Activated T-cell treated with anti-CD3 and anti-CD28 coated beads, Interleukin-2, amount 50 U/mL, for 4 hours (primary cell): ENCODE data around the gene HDDC3. TPM values are rescaled to one million over a fixed set of nuclear protein-coding genes. Genes with fewer than 3 reads are reported as not detected.

Experiments used
- ATAC-seq, 2 donors: fragments of 200-7000 bp; cut with Tn5 transposase; one replicate each; pipeline ENCODE4 v1.10.0; 2021
- DNase-seq: peaks from one replicate; pipeline ENCODE4 v3.0.0-alpha.2; 2020
- H3K27me3 Mint-ChIP-seq: one replicate; pipeline ENCODE4 v1.8.0; 2021; ENCODE audit warnings: low read depth, mixed read lengths
- H3K36me3 Mint-ChIP-seq: one replicate; pipeline ENCODE4 v1.8.0; 2022; ENCODE audit warnings: mixed read lengths; ENCODE audit not compliant: insufficient read depth
- H3K4me1 Mint-ChIP-seq: one replicate; pipeline ENCODE4 v1.8.0; 2021; ENCODE audit warnings: low read depth, mixed read lengths
- H3K4me3 Mint-ChIP-seq: one replicate; pipeline ENCODE4 v1.8.0; 2021; ENCODE audit warnings: mild to moderate bottlenecking, moderate library complexity, mixed read lengths
- H3K9me3 Mint-ChIP-seq: one replicate; pipeline ENCODE4 v1.8.0; 2021; ENCODE audit warnings: mixed read lengths
- total RNA-seq, 3 donors: library from RNA; stranded (reverse); gene quantifications; one replicate each; pipeline ENCODE4 v1.2.1, GENCODE V29; 2021

HDDC3 gene
- total RNA-seq, 3 donors from 2014 or later: 39.9 to 43.6 (median 40.0) TPM

DNA sequence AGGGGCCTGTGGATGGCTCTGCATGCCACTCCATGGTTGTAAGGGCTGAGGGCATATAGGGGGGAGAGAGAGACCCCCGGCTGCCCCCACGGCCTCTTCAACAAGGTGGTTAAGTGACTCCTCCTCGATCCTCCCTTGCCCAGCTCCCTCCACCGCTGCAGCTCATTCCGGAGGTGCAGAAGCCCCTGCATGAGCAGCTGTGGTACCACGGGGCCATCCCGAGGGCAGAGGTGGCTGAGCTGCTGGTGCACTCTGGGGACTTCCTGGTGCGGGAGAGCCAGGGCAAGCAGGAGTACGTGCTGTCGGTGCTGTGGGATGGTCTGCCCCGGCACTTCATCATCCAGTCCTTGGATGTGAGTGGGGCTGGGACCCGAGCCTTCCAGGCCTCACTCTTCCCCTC lies 41.5 kb downstream of the HDDC3 start:
- no peaks in the 10 kb centered on the region for H3K27me3 Mint-ChIP-seq
- H3K4me1 Mint-ChIP-seq: no peaks in the 10 kb centered on the region
- no peak overlapping the region for H3K4me3 Mint-ChIP-seq
- peaks cover 5% of the 10 kb centered on the region for H3K36me3 Mint-ChIP-seq
- H3K9me3 Mint-ChIP-seq: no peaks in the 10 kb centered on the region
- ATAC-seq (no peak), DNase-seq (no peak)

GRCh38 chr15:90889736-90890456 lies 42.5 kb downstream of the HDDC3 start:
- no peak for DNase-seq
- Mint-ChIP-seq H3K4me1 (peaks cover 9% of the 10 kb centered on the region), H3K27me3 (peaks cover 1% of the 10 kb centered on the region), H3K9me3 (no peaks in the 10 kb centered on the region), H3K4me3 (no peak overlapping the region), H3K36me3 (peaks cover 4% of the 10 kb centered on the region)
- ATAC-seq: no peak

DNA sequence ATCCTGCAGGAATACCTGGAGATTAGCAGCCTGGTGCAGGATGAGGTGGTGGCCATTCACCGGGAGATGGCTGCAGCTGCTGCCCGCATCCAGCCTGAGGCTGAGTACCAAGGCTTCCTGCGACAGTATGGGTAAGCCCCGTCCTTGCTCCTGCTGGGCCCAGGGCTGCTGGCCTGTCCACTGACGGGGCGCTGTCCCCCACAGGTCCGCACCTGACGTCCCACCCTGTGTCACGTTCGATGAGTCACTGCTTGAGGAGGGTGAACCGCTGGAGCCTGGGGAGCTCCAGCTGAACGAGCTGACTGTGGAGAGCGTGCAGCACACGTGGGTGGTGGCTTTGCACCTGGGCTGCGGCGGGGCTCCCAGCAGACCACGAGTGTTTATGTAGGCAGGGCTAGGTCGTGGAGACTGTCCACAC lies 43.0 kb downstream of the HDDC3 start:
- no peak for ATAC-seq
- no peak for DNase-seq
- no peaks in the 10 kb centered on the region for H3K9me3 Mint-ChIP-seq
- H3K36me3 Mint-ChIP-seq: peaks cover 4% of the 10 kb centered on the region
- no peak overlapping the region for H3K4me3 Mint-ChIP-seq
- H3K4me1 Mint-ChIP-seq: peaks cover 10% of the 10 kb centered on the region
- peaks cover 2% of the 10 kb centered on the region for H3K27me3 Mint-ChIP-seq

DNA sequence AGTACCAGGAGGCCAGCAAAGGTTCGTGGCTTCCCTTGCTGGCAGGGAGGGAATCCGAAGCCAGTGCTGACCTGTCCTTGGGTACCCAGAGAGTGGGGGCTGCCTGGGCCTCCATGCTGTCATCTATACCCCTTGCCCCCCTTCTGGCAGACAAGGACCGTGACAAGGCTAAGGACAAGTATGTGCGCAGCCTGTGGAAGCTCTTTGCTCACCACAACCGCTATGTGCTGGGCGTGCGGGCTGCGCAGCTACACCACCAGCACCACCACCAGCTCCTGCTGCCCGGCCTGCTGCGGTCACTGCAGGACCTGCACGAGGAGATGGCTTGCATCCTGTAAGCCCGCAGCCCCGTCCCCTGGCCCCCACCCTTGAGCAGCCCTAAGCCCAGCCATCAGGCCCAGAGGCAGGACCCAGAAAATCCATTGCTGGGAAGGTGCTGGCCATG lies 45.3 kb downstream of the HDDC3 start:
- peaks cover 4% of the 10 kb centered on the region for H3K36me3 Mint-ChIP-seq
- H3K4me1 Mint-ChIP-seq: peaks cover 10% of the 10 kb centered on the region

DNA sequence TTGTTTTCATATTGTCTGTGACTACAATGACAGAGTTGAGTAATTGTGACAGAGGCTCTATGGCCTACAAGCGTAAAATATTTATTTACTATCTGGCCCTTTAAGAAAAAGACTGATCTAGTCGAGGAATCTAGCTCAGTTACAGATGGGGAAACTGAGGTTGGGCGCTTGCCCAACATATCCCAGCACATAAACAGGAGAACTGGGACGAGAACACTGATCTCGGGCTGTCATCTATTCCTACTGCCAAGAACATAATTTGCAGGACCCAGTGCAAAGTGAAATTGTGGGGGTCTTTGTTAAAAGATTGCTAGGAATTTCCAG lies 46.1 kb downstream of the HDDC3 start:
- no peak for ATAC-seq

More for the DNA sequence above, 45.3 kb downstream of the HDDC3 start:
- Mint-ChIP-seq H3K9me3 (no peaks in the 10 kb centered on the region), H3K27me3 (peaks cover 2% of the 10 kb centered on the region), H3K4me3 (no peak overlapping the region)
- DNase-seq (no peak), ATAC-seq (no peak)

DNA sequence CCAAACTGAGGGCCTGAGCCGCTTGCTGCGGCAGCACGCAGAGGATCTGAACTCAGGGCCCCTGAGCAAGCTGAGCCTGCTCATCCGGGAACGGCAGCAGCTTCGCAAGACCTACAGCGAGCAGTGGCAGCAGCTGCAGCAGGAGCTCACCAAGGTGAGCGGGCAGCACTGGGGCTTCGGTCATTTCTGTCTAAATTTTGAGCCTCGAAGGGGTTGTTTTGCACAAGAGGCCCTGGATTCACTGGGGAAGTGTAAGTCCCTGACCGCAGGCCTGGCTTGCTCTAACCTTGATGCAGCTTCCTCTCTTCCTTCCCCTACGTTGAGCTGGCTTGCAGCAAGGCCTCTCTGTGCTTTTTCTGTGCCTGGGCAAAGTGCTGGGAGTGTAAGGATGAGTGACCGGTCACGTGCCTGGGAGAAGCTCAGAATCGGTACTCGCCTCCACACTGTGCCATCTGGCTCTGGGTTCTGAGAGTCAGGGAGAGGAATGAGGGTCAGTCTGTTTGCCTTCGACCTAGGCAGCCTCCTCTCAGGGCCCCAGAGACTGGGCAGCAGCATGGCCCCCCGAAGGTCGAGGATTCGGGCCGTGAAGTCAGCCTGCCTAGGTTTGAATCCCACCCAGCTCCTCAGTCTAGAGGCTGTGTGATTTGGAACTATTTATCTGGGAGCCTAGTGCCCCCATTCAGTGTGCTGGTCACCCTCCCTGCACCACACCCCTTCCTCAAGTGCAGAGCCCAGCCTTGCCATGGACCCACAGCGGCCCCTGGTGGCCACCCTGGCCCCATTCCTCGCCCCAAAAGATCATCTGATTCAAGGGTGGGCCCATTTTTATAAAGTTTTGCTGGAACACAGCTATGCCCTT lies 46.7 kb downstream of the HDDC3 start:
- peak; percentile 82 for DNase-seq
- Mint-ChIP-seq H3K4me1 (peaks cover 10% of the 10 kb centered on the region), H3K4me3 (no peak overlapping the region), H3K27me3 (peaks cover 2% of the 10 kb centered on the region), H3K36me3 (peaks cover 4% of the 10 kb centered on the region), H3K9me3 (no peaks in the 10 kb centered on the region)
- ATAC-seq: peak; percentile 69 to 70

More for the DNA sequence above, 46.1 kb downstream of the HDDC3 start:
- Mint-ChIP-seq H3K36me3 (peaks cover 4% of the 10 kb centered on the region), H3K27me3 (peaks cover 2% of the 10 kb centered on the region), H3K4me1 (peaks cover 10% of the 10 kb centered on the region), H3K4me3 (no peak overlapping the region), H3K9me3 (no peaks in the 10 kb centered on the region)
- DNase-seq: no peak

DNA sequence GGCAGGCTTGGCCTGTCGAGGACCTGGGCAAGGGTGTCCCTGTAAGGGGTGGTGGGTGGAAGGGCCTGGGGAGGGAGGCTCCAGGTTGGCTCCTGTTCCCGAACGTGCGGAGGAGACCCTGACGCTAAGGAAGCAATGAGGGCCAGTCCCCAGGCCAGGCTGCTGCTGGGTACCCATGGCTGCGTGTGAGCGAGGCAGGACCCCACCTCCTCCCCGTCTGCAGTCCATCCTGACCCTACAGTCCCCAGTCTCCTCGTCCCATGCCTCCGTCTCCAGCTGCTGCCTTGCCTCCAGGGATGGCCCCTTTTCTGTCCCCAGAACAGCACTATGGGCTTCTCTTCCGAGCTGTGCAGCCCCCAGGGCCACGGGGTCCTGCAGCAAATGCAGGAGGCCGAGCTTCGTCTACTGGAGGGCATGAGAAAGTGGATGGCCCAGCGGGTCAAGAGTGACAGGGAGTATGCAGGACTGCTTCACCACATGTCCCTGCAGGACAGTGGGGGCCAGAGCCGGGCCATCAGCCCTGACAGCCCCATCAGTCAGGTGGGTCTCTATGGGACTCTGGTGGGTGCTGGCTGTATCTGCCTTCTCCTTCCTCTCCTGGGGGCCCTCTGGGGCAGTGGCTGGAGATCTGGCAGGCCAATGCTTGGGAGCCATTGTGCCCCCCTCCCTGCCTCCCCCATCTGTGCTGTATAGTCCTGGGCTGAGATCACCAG lies 47.5 kb downstream of the HDDC3 start:
- H3K27me3 Mint-ChIP-seq: peaks cover 2% of the 10 kb centered on the region
- H3K4me1 Mint-ChIP-seq: peaks cover 10% of the 10 kb centered on the region
- H3K4me3 Mint-ChIP-seq: no peak overlapping the region
- ATAC-seq: peak in 1 of 2 donors; percentile 5
- DNase-seq: no peak
- no peaks in the 10 kb centered on the region for H3K9me3 Mint-ChIP-seq
- H3K36me3 Mint-ChIP-seq: peaks cover 4% of the 10 kb centered on the region

DNA sequence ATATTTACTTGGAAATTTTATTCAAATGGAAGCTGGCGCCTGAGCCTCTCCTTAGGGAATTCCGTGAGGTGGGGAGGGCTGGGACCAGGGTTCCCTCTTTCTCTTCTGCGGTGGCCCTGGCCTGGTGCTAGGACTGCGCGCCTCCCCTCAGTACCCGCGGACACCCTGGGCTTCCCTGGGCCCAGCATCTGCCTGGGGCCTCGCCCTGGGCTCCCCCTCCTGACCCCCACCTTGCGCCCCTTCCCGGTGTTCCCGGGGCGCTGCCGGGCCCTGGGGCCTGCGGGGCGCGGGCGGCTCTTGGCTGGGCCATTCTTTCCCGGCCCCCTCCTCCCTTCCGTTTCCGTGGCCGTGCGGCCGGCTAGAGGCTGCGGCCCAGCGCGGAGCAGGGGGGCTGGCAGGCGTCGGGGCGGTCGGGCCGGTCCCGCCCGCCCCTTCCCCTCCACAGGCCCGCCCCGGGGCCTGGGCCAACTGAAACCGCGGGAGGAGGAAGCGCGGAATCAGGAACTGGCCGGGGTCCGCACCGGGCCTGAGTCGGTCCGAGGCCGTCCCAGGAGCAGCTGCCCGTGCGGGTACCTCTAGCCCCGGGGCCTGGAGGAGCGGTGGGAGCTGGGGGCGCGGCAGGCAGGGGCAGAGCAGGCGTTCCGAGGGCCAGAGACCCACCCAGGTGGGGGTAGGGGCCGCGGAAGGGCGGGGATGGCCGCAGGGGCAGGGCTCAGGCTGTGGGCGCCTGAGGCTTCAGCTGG lies 48.2 kb downstream of the HDDC3 start, which contains the start of gene FES:
Gene FES, plus strand, starts transcription at position 529 of the 743 bp plus-strand sequence. CDS start 542 bp downstream, outside the sequence.
- Mint-ChIP-seq H3K9me3 (no peaks in the 10 kb centered on the region), H3K36me3 (peaks cover 10% of the 10 kb centered on the region), H3K4me1 (peaks cover 10% of the 10 kb centered on the region), H3K4me3 (no peak within 1 kb of the TSS), H3K27me3 (peaks cover 2% of the 10 kb centered on the region)
- DNase-seq: no peak
- ATAC-seq: peak; percentile 5 to 9

DNA sequence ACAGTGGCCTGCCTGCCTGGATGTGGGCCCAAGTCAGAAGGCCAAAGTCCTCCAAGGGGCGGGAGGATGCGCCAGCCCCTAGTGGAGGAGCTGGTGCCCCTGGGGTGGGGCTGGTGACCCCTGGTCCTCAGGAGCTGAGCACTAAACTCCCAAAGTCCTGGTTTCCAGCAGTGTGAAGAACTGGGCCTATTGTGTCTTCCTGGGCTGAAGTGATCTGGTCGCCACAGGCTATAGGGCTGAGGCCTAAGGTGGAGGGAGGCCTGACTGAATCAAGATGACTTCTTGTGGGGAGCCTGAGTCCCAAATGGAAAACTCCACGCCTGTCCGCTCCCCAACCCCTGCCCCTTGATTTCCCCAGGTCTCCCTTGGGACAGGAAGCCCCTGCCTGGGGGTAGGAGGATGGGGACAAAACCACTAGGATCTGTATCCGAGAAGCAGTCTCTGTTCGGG lies 48.8 kb downstream of the HDDC3 start:
- H3K4me3 Mint-ChIP-seq: no peak overlapping the region
- no peaks in the 10 kb centered on the region for H3K9me3 Mint-ChIP-seq
- peaks cover 15% of the 10 kb centered on the region for H3K36me3 Mint-ChIP-seq
- H3K4me1 Mint-ChIP-seq: peaks cover 10% of the 10 kb centered on the region
- H3K27me3 Mint-ChIP-seq: peaks cover 2% of the 10 kb centered on the region
- ATAC-seq (no peak), DNase-seq (no peak)

- ATAC-seq: no peak
- H3K27me3 Mint-ChIP-seq: peaks cover 2% of the 10 kb centered on the region
- H3K4me1 Mint-ChIP-seq: peaks cover 10% of the 10 kb centered on the region
- no peak overlapping the region for H3K4me3 Mint-ChIP-seq
- no peaks in the 10 kb centered on the region for H3K9me3 Mint-ChIP-seq
- peaks cover 20% of the 10 kb centered on the region for H3K36me3 Mint-ChIP-seq
- DNase-seq: no peak
Measured at GRCh38 chr15:90882781-90883525, 49.4 kb downstream of the HDDC3 start.

- Mint-ChIP-seq H3K9me3 (no peaks in the 10 kb centered on the region), H3K36me3 (peaks cover 23% of the 10 kb centered on the region), H3K27me3 (peaks cover 2% of the 10 kb centered on the region), H3K4me3 (no peak overlapping the region), H3K4me1 (peaks cover 10% of the 10 kb centered on the region)
- ATAC-seq: no peak
- DNase-seq: no peak
Measured at GRCh38 chr15:90881978-90882721, 50.2 kb downstream of the HDDC3 start.

DNA sequence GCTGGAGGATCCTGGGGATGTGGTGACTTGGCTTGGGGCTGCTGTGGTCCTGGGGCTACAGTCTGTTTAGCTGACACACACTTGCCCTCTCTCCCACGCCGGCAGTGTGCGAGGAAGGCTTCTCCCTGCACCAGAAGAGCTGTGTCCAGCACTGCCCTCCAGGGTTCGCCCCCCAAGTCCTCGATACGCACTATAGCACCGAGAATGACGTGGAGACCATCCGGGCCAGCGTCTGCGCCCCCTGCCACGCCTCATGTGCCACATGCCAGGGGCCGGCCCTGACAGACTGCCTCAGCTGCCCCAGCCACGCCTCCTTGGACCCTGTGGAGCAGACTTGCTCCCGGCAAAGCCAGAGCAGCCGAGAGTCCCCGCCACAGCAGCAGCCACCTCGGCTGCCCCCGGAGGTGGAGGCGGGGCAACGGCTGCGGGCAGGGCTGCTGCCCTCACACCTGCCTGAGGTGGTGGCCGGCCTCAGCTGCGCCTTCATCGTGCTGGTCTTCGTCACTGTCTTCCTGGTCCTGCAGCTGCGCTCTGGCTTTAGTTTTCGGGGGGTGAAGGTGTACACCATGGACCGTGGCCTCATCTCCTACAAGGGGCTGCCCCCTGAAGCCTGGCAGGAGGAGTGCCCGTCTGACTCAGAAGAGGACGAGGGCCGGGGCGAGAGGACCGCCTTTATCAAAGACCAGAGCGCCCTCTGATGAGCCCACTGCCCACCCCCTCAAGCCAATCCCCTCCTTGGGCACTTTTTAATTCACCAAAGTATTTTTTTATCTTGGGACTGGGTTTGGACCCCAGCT lies 51.0 kb downstream of the HDDC3 start:
- peaks cover 10% of the 10 kb centered on the region for H3K4me1 Mint-ChIP-seq
- peaks cover 30% of the 10 kb centered on the region for H3K36me3 Mint-ChIP-seq
- H3K9me3 Mint-ChIP-seq: no peaks in the 10 kb centered on the region
- no peak for ATAC-seq
- no peak overlapping the region for H3K4me3 Mint-ChIP-seq
- DNase-seq: no peak
- H3K27me3 Mint-ChIP-seq: peaks cover 2% of the 10 kb centered on the region
